ENCODE data around the gene TMEM161A.
"Not testable (repeated sequence)": the region's sequence is repeated elsewhere in the genome, so short reads cannot be mapped to it uniquely, and the experiment has no call there.

The TMEM161A gene

GRCh38 chr19:19154768-19155494, 16.7 kb upstream of the TMEM161A start:
- DNase-seq, result no peak

- DNase-seq, result no peak
Observed at GRCh38 chr19:19152668-19153384, 14.5 kb upstream of the TMEM161A start.

- DNase-seq, result no peak
Observed at GRCh38 chr19:19151418-19151817, 13.1 kb upstream of the TMEM161A start.

GRCh38 chr19:19149435-19149834, 11.2 kb upstream of the TMEM161A start:
- no peak for DNase-seq

GRCh38 chr19:19148504-19148903, 10.2 kb upstream of the TMEM161A start:
- not testable (repeated sequence) for DNase-seq

- no peak for DNase-seq
Observed at GRCh38 chr19:19147344-19147743, 9.1 kb upstream of the TMEM161A start.

GRCh38 chr19:19146865-19147264, 8.6 kb upstream of the TMEM161A start:
- no peak for DNase-seq

GRCh38 chr19:19145684-19146608, 7.7 kb upstream of the TMEM161A start:
- DNase-seq, result peak; percentile 95 to 99

GRCh38 chr19:19145281-19145680, 7.0 kb upstream of the TMEM161A start:
- DNase-seq, result no peak

- DNase-seq, result no peak
Observed at GRCh38 chr19:19142347-19142746, 4.1 kb upstream of the TMEM161A start.

GRCh38 chr19:19140476-19140875, 2.2 kb upstream of the TMEM161A start:
- DNase-seq, result no peak

GRCh38 chr19:19139876-19140229, 1.6 kb upstream of the TMEM161A start:
- no peak for DNase-seq

GRCh38 chr19:19137556-19138108, 646 bp downstream of the TMEM161A start:
- DNase-seq, result peak in 1 of 2 experiments; percentile 39

GRCh38 chr19:19135713-19136112, 2.6 kb downstream of the TMEM161A start:
- DNase-seq, result not testable (repeated sequence)

GRCh38 chr19:19134687-19135158, 3.6 kb downstream of the TMEM161A start:
- DNase-seq, result peak; percentile 63 to 70

GRCh38 chr19:19133985-19134384, 4.3 kb downstream of the TMEM161A start:
- DNase-seq, result no peak

GRCh38 chr19:19132912-19133311, 5.4 kb downstream of the TMEM161A start:
- no peak for DNase-seq

- no peak for DNase-seq
Observed at GRCh38 chr19:19131989-19132388, 6.3 kb downstream of the TMEM161A start.

- DNase-seq, result no peak
Observed at GRCh38 chr19:19126102-19126501, 12.2 kb downstream of the TMEM161A start.

- DNase-seq, result no peak
Observed at GRCh38 chr19:19123386-19123785, 14.9 kb downstream of the TMEM161A start.

- no peak for DNase-seq
Observed at GRCh38 chr19:19122902-19123301, 15.4 kb downstream of the TMEM161A start.

GRCh38 chr19:19121371-19121770, 16.9 kb downstream of the TMEM161A start:
- no peak for DNase-seq

Measured in activated T-cell treated with anti-CD3 and anti-CD28 coated beads, Interleukin-2, amount 50 U/mL, for 48 hours (primary cell).